HPDE6-E6E7 (cell line): ENCODE data around the gene TBX6.

Source experiments
- DNase-seq: peaks from one replicate; pipeline ENCODE4 v3.0.0; 2011; ENCODE audit warnings: missing footprints; ENCODE audit errors: extremely low spot score

TBX6 gene

GRCh38 chr16:30086291-30087140 lies 5.2 kb downstream of the TBX6 start:
- DNase-seq = no peak

DNA sequence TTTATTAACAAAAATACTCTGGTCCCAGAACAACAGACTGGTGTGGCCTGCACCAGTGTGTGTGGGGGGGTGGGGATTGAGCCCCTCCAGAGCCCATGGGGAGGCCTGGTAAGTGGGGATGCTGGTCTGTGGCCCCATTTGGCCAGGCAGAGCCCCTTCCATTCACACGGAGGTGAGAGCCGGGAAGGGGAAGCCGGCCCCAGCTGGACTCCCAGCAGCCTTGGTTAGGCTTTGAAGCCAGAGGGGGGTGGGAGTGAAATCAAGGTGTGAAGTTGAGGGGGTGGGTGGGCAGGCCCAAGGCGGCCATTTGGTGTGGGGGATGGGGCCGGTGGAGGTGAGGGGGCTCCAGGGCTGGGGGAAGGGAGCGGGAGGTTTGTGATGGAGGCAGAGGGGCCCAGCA lies 5.9 kb downstream of the TBX6 start:
- no peak for DNase-seq

GRCh38 chr16:30085247-30085646 lies 6.5 kb downstream of the TBX6 start:
- no peak for DNase-seq

GRCh38 chr16:30084816-30085159 lies 6.9 kb downstream of the TBX6 start:
- no peak for DNase-seq

- DNase-seq = no peak
Measured at GRCh38 chr16:30084096-30084815, 7.5 kb downstream of the TBX6 start.

GRCh38 chr16:30083216-30084055 lies 8.3 kb downstream of the TBX6 start:
- DNase-seq = no peak

DNA sequence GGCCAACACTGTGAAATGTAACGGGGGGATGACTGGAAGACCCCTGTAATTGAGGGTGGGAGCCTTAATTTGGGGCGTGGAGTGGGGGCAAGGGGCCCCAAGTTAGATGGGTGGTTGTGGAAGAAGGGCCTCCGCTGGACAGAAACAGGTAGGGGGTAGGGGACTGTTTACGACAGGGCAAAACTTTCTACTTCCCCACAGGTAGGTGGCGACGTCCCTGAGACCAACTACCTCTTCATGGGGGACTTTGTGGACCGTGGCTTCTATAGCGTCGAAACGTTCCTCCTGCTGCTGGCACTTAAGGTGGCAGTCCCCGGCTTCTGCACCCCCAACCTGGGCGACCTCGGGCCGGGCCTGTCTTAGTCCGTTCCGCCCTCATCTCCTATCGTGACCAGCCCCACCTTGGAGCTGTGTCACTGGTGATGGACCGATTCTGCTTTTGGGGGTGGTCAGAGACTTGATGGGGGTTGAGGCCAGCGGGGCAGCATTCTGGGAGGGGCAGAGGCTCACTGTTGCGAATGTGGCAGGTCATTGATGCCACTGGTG lies 9.1 kb downstream of the TBX6 start:
- no peak for DNase-seq

DNA sequence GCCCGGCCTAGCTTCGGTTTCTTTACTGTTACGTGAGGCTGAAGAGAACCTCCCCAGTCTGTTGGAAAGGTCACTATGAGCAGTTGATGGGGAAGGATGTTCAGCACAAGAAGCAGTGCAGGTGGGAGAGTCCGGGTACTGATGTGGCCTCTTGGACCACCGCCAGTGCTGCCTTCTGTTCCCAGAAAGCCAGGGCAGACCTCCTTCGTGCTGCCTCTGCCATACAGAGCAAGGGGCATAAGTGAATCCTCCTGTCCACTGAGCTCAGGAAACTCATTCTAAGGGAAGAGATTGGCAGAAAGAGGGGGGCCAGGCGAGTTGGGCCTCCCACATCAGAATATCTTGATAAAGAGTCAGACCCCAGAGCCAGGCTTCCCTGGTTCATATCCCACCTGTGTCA lies 12.2 kb downstream of the TBX6 start:
- no peak for DNase-seq

DNA sequence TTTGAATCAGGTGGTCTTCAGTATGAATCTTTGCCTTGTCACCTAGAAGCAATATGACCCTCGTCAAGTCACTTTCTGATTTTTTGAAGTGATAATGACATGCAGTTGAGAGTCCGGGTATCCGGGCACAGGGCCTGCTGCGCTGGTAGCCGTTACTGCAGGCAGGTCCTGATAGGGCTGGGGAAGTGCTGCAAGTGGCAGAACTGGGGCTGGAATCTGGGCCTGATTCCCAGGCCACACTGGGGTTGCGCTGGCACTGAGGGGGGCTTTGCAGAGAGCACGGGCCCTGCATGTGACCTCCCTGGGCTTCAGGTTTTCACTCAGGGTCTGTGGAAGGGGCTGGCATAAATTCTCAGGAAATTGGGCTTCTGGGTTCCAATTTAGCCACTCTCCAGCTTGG lies 13.0 kb downstream of the TBX6 start:
- no peak for DNase-seq

GRCh38 chr16:30077656-30078055 lies 14.1 kb downstream of the TBX6 start:
- DNase-seq = no peak

GRCh38 chr16:30076276-30076791 lies 15.4 kb downstream of the TBX6 start:
- no peak for DNase-seq

DNA sequence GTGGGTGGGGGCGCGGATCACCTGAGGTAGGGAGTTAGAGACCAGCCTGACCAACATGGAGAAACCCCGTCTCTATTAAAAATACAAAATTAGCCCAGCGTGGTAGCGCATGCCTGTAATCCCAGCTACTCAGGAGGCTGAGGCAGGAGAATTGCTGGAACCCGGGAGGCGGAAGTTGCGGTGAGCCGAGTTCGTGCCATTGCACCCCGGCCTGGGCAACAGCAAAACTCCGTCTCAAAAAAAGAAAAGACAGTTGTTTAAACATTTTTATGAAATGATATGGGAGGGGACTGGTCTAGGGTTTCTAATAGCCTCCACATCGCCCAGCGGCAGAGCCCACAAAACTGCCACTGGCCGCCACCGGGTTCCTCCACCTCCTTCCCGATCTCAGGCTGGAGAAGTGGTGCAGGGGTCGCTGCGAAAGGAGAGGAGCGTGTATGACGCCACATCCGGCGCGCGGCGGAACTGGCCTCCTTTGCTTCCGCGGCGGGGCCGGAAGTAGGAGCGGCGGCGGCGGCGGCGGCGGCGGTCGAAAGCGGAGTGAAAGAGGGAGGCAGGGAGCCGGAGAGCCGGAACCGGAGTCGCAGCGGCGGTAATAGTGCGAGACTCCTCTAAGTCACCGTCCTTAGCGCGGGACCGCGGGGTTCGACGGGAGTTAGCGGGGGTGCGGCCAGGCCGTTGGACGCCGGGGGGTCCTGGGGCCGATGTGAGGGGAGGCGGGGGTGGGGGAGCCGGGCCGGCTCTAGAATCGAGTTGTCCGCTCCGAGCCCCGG lies 16.0 kb downstream of the TBX6 start, which contains the start of gene PPP4C:
Gene PPP4C, plus strand, starts transcription at position 492 of the 773 bp plus-strand sequence. CDS start 384 bp downstream, outside the sequence.
- DNase-seq = peak; percentile 95

- no peak for DNase-seq
Measured at GRCh38 chr16:30070490-30070889, 21.2 kb downstream of the TBX6 start.

- no peak for DNase-seq
Measured at GRCh38 chr16:30069611-30070462, 21.9 kb downstream of the TBX6 start.

GRCh38 chr16:30068750-30069610 lies 22.7 kb downstream of the TBX6 start:
- DNase-seq = no peak

DNA sequence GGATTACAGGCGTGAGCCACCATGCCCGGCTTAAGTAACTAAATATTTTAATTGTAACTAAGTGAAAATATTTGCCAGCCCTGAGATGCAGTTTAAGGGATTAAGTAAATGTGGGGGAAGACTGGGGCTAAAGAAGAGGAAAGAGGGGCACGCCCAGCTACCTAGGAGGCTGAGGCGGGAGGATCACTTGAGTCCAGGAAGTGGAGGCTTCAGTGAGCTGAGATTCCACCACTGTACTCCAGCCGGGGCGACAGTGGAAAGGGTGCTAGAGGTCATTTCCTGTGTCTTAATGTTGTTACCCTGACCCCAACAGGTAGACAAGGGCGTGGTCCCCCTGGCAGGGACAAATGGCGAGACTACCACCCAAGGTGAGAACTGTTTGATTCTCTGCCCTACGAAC lies 23.4 kb downstream of the TBX6 start:
- no peak for DNase-seq

DNA sequence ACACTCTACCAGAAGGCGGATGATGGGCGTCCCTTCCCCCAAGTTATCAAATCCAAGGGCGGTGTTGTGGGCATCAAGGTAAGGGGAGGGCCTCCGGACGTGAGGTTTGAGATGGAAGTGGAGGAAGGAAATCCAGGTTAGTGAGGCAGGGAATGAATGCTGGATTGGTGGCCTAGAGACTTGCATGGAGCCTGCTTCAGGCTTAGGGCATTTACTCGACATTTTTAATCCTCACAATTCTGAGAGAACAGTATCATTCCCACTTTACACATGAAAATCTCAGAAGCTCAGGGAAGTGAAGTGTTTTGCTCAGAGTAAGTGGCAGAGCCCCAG lies 24.2 kb downstream of the TBX6 start:
- DNase-seq = no peak

DNA sequence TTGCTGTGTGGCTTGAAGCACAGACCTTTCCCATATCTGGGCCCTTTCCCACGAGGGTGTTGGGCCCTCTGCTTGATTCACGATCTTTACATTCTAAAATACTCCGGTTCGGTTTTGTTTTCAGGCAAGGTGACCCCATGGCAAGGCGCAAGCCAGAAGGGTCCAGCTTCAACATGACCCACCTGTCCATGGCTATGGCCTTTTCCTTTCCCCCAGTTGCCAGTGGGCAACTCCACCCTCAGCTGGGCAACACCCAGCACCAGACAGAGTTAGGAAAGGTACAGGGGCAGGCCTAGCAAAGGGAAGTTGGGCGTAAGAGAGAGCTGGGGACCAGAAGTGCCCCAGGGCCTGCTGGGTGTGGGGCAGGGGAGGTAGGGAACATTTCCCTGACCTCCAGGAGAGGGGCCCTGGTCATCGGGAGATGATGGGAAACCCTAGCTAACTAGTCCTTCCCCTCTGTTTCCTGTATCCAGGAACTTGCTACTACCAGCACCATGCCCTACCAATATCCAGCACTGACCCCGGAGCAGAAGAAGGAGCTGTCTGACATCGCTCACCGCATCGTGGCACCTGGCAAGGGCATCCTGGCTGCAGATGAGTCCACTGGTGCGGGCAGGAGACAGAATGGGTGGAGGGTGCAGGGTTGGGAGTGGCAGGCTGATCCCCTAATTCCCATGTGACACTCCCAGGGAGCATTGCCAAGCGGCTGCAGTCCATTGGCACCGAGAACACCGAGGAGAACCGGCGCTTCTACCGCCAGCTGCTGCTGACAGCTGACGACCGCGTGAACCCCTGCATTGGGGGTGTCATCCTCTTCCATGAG lies 24.8 kb downstream of the TBX6 start:
- no peak for DNase-seq
